CD14-positive monocyte (primary cell): Measurements from ENCODE around the gene S100A13. TPM values are rescaled to one million over a fixed set of nuclear protein-coding genes. Genes with fewer than 3 reads are reported as not detected.

Experiments
- DNase-seq, 3 donors: peaks; one replicate each; pipeline ENCODE4 v3.0.0-alpha.2; 2011 to 2022
- H2AFZ ChIP-seq: 2 replicates; pipeline ENCODE4 v1.6.0; 2012; ENCODE audit warnings: mild to moderate bottlenecking, low read depth, low read length, inconsistent platforms; ENCODE audit not compliant: insufficient read depth, poor library complexity, severe bottlenecking
- H3K27ac ChIP-seq, 2 donors: 1 replicate in 1 of 2; 2 replicates in 1 of 2; pipeline ENCODE4 v1.5.1; 2012 to 2013; ENCODE audit warnings: low read length in 2 of 2, control low read depth in 1 of 2, inconsistent platforms in 1 of 2, low read depth in 1 of 2, mild to moderate bottlenecking in 1 of 2
- H3K27me3 ChIP-seq, 2 donors: one replicate each; pipeline versions ENCODE4 v1.6.0 to v1.6.1; 2011 to 2013; ENCODE audit warnings: low read length in 2 of 2; ENCODE audit not compliant: control insufficient read depth in 2 of 2, insufficient read depth in 2 of 2
- H3K36me3 ChIP-seq, 2 donors: replicated peaks in 1 of 2; 1 replicate in 1 of 2; 2 replicates in 1 of 2; pipeline versions ENCODE4 v1.5.1 to v1.6.1; 2012 to 2013; ENCODE audit warnings: low read length in 2 of 2, control low read depth in 1 of 2, inconsistent platforms in 1 of 2, mild to moderate bottlenecking in 1 of 2; ENCODE audit not compliant: insufficient read depth in 2 of 2, control insufficient read depth in 1 of 2
- H3K4me1 ChIP-seq, 2 donors: 1 replicate in 1 of 2; 2 replicates in 1 of 2; pipeline versions ENCODE4 v1.5.1 to v1.6.1; 2012 to 2013; ENCODE audit warnings: low read length in 2 of 2, control low read depth in 1 of 2, inconsistent platforms in 1 of 2, mild to moderate bottlenecking in 1 of 2, moderate library complexity in 1 of 2; ENCODE audit not compliant: insufficient read depth in 2 of 2, control insufficient read depth in 1 of 2
- H3K4me2 ChIP-seq: replicated peaks from 2 replicates; pipeline ENCODE3; 2012; ENCODE audit warnings: low read length, moderate library complexity, mild to moderate bottlenecking; ENCODE audit not compliant: poor library complexity, severe bottlenecking; ENCODE audit errors: extremely low read depth
- H3K4me3 ChIP-seq, 3 experiments: fragments of 200-600 bp in 1 of 3; sonication (generic) in 1 of 3; replicated peaks in 1 of 3; 1 replicate in 2 of 3; 2 replicates in 1 of 3; pipeline ENCODE4 v1.5.1; 2011 to 2013; ENCODE audit warnings: low read length in 3 of 3, mild to moderate bottlenecking in 3 of 3, control low read depth in 2 of 3, low read depth in 2 of 3, inconsistent platforms in 1 of 3, moderate library complexity in 1 of 3
- H3K79me2 ChIP-seq: 2 replicates; pipeline ENCODE4 v1.6.0; 2012; ENCODE audit warnings: mild to moderate bottlenecking, control low read depth, inconsistent platforms, low read length, moderate library complexity; ENCODE audit not compliant: insufficient read depth
- H3K9ac ChIP-seq: 2 replicates; pipeline ENCODE4 v1.6.0; 2017; ENCODE audit warnings: low read length, mild to moderate bottlenecking; ENCODE audit not compliant: insufficient read depth, poor library complexity, severe bottlenecking
- H3K9me3 ChIP-seq, 2 donors: replicated peaks in 1 of 2; 1 replicate in 1 of 2; 2 replicates in 1 of 2; pipeline versions ENCODE4 v1.5.1 to v1.6.1; 2012 to 2013; ENCODE audit warnings: low read length in 2 of 2, control low read depth in 1 of 2; ENCODE audit not compliant: control insufficient read depth in 1 of 2, insufficient read depth in 1 of 2
- H4K20me1 ChIP-seq: 2 replicates; pipeline ENCODE4 v1.6.0; 2012; ENCODE audit warnings: mild to moderate bottlenecking, low read length, control low read depth, moderate library complexity; ENCODE audit not compliant: insufficient read depth
- H3K27ac Mint-ChIP-seq, 7 donors: one replicate each; pipeline ENCODE4 v1.8.0; 2020; ENCODE audit warnings: mild to moderate bottlenecking in 7 of 7, mixed read lengths in 7 of 7, moderate library complexity in 6 of 7, inconsistent platforms in 2 of 7
- H3K27me3 Mint-ChIP-seq, 3 donors: one replicate each; pipeline ENCODE4 v1.8.0; 2021 to 2022; ENCODE audit warnings: low read depth in 3 of 3, mild to moderate bottlenecking in 3 of 3, mixed read lengths in 3 of 3, moderate library complexity in 3 of 3, inconsistent platforms in 1 of 3
- H3K36me3 Mint-ChIP-seq, 2 donors: one replicate each; pipeline ENCODE4 v1.8.0; 2020; ENCODE audit warnings: mixed read lengths in 2 of 2, inconsistent platforms in 1 of 2, mild to moderate bottlenecking in 1 of 2
- H3K4me1 Mint-ChIP-seq: one replicate; pipeline ENCODE4 v1.8.0; 2020; ENCODE audit warnings: mild to moderate bottlenecking, mixed read lengths
- H3K4me3 Mint-ChIP-seq, 2 donors: one replicate each; pipeline ENCODE4 v1.8.0; 2020; ENCODE audit warnings: mild to moderate bottlenecking in 2 of 2, mixed read lengths in 2 of 2, moderate library complexity in 1 of 2
- H3K9me3 Mint-ChIP-seq, 7 donors: one replicate each; pipeline ENCODE4 v1.8.0; 2020 to 2022; ENCODE audit warnings: mixed read lengths in 7 of 7, mild to moderate bottlenecking in 6 of 7, moderate library complexity in 6 of 7, inconsistent platforms in 2 of 7
- WGBS: methylation state at CpG from one replicate; pipeline ENCODE4 v1.1.5; 2013; ENCODE audit warnings: missing lambda C conversion rate; ENCODE audit not compliant: insufficient coverage; 5-methylcytosine and 5-hydroxymethylcytosine counted together
- intact Hi-C, 2 donors: fragments of 100-400 bp; cut with micrococcal nuclease; formaldehyde crosslinking; loops; one replicate each; pipeline versions ENCODE4 v1.15.0 to v1.15.1; 2023
- polyA plus RNA-seq, 3 donors: library from polyadenylated mRNA; depleted of rRNA in 1 of 3; unstranded in 2 of 3; stranded (reverse) in 1 of 3; fragments of 300-500 nt in 2 of 3; fragments of >200 nt in 1 of 3; fragmentation: Illumina TruSeq in 2 of 3; gene quantifications; 1 replicate in 2 of 3; 2 replicates in 1 of 3; pipeline ENCODE4 v1.2.3, GENCODE V29; 2012 to 2021
- TF ChIP-seq, protein P1 (sequence below): fragments of 200-600 bp; IDR thresholded peaks from one replicate; pipeline ENCODE4 v1.8.0; 2022; ENCODE audit warnings: antibody characterized with exemption, mild to moderate bottlenecking

Gene S100A13
- polyA plus RNA-seq, 3 donors = 2.5 to 13.9 (median 2.6) TPM

DNA sequence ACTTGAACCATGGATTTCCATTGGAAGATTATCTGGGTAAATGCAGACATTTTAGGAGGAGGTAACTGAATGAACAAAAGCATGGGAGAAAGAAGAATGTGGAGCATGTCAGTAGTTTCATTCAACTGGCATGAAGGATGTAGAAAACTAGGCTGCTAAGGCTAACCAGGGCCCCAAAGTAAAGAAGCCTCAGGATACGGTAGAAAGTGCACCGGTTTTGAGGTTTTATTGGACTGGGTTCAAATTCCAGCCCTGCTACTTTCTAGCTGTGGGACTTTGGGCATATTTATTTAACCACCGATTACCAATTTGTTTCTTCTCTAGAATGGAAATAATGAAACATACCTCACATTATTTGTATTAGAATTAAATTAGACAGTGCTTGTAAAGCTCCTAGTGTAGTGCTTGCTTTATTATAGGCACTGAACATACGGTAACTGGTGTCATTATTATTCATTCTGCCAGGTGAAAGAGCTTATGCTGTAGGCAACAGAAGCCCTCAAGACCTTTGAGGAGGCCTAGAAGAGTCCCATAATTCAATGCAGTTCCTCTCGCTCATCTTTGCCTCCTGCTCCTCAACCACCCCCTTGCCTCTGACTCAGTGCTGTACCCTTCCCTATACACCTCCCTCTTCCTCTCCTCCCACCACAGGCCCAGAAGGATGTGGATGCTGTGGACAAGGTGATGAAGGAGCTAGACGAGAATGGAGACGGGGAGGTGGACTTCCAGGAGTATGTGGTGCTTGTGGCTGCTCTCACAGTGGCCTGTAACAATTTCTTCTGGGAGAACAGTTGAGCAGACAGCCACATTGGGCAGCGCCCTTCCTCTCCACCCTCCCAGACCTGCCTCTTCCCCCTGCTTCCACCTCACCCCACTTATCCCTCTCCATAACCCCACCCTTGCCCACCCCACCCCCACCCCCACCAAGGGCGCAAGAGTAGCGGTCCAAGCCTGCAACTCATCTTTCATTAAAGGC, 4.0 kb upstream of the S100A13 start:
- H2AFZ ChIP-seq = no peak overlapping the region
- no peak overlapping the region for H3K4me3 Mint-ChIP-seq
- H3K27me3 ChIP-seq = peaks cover 0 to 1% of the 10 kb centered on the region in 2 donors
- peaks cover 6% of the 10 kb centered on the region in 2 donors for H3K36me3 ChIP-seq
- H3K79me2 ChIP-seq = peaks cover 23% of the 10 kb centered on the region
- H3K4me1 ChIP-seq = peaks cover 34 to 54% of the 10 kb centered on the region in 2 donors
- H3K27ac ChIP-seq = no peak overlapping the region
- intact Hi-C loops = loop anchor here (5.0 kb wide), 4 partner anchors 34 to 106 kb away; partner anchors contain the start of gene ILF2 (in 1 of the 2)
- no peak overlapping the region for H3K4me3 ChIP-seq
- no peaks in the 10 kb centered on the region for H3K9me3 ChIP-seq
- H3K4me1 Mint-ChIP-seq = peaks cover 53% of the 10 kb centered on the region
- TF ChIP-seq, protein P1, sequence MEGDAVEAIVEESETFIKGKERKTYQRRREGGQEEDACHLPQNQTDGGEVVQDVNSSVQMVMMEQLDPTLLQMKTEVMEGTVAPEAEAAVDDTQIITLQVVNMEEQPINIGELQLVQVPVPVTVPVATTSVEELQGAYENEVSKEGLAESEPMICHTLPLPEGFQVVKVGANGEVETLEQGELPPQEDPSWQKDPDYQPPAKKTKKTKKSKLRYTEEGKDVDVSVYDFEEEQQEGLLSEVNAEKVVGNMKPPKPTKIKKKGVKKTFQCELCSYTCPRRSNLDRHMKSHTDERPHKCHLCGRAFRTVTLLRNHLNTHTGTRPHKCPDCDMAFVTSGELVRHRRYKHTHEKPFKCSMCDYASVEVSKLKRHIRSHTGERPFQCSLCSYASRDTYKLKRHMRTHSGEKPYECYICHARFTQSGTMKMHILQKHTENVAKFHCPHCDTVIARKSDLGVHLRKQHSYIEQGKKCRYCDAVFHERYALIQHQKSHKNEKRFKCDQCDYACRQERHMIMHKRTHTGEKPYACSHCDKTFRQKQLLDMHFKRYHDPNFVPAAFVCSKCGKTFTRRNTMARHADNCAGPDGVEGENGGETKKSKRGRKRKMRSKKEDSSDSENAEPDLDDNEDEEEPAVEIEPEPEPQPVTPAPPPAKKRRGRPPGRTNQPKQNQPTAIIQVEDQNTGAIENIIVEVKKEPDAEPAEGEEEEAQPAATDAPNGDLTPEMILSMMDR = no peak
- no peak overlapping the region for H3K4me2 ChIP-seq
- no peaks in the 10 kb centered on the region for H3K9me3 Mint-ChIP-seq
- peak overlapping the region in 5 of 7 donors; percentile 2 to 77 (median 65) for H3K27ac Mint-ChIP-seq
- H3K27me3 Mint-ChIP-seq = peaks cover 8 to 11% (median 9%) of the 10 kb centered on the region in 3 donors
- no peak for DNase-seq
- peaks cover 4 to 12% of the 10 kb centered on the region in 2 donors for H3K36me3 Mint-ChIP-seq
- no peak overlapping the region for H3K9ac ChIP-seq
- 93% methylated on average over 2 of the region's 10 CpGs for WGBS
- H4K20me1 ChIP-seq = peaks cover 20% of the 10 kb centered on the region

DNA sequence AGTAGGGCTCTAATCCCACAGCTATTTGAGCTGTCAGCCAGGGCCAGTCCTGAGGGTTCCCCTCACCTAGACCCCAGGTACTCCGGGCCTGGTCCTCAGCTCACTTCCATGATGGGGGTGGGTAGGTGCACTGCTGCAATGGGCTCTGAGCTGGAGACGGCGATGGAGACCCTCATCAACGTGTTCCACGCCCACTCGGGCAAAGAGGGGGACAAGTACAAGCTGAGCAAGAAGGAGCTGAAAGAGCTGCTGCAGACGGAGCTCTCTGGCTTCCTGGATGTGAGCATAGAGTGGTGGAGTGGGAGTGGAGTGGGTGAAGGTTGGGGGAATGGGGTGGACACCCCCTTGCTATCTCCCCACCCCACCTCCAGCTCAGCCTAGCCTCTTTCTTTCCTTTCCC, 3.1 kb upstream of the S100A13 start:
- H4K20me1 ChIP-seq = peaks cover 10% of the 10 kb centered on the region
- H3K4me2 ChIP-seq = no peak overlapping the region
- Mint-ChIP-seq H3K27me3 (peaks cover 11 to 16% (median 14%) of the 10 kb centered on the region in 3 donors), H3K27ac (no peak overlapping the region), H3K36me3 (peaks cover 0 to 4% of the 10 kb centered on the region in 2 donors), H3K4me1 (peaks cover 50% of the 10 kb centered on the region), H3K4me3 (no peak overlapping the region), H3K9me3 (no peaks in the 10 kb centered on the region)
- intact Hi-C loops = loop anchor here (5.0 kb wide), 4 partner anchors 33 to 107 kb away; partner anchors contain the start of gene ILF2 (in 1 of the 2)
- peaks cover 0 to 3% of the 10 kb centered on the region in 2 donors for H3K27me3 ChIP-seq
- no peak overlapping the region for H2AFZ ChIP-seq
- no peaks in the 10 kb centered on the region for H3K36me3 ChIP-seq
- H3K9ac ChIP-seq = no peak overlapping the region
- TF ChIP-seq, protein P1 = no peak
- H3K27ac ChIP-seq = no peak overlapping the region
- H3K79me2 ChIP-seq = peaks cover 13% of the 10 kb centered on the region
- WGBS = 98% methylated on average over 5 of the region's 7 CpGs
- DNase-seq = no peak
- H3K9me3 ChIP-seq = no peaks in the 10 kb centered on the region
- H3K4me3 ChIP-seq = no peak overlapping the region
- H3K4me1 ChIP-seq = peaks cover 33 to 49% of the 10 kb centered on the region in 2 donors
